GM18870 (cell line): ENCODE results near the gene DYNLT2.
"Not testable (repeated sequence)": the region's sequence is repeated elsewhere in the genome, so short reads cannot be mapped to it uniquely, and the experiment has no call there.

Experiments used
- ATAC-seq: cut with Tn5 transposase; IDR thresholded peaks from one replicate; pipeline ENCODE4 v1.9.1; 2021; ENCODE audit warnings: moderate library complexity; ENCODE audit not compliant: unreplicated experiment

The DYNLT2 gene

GRCh38 chr6:169783971-169784820 lies 32.8 kb upstream of the DYNLT2 start:
- ATAC-seq, result no peak

GRCh38 chr6:169783401-169783800 lies 32.0 kb upstream of the DYNLT2 start:
- ATAC-seq, result no peak

- no peak for ATAC-seq
Measured at GRCh38 chr6:169782966-169783365, 31.6 kb upstream of the DYNLT2 start.

- ATAC-seq, result no peak
Measured at GRCh38 chr6:169780571-169781091, 29.3 kb upstream of the DYNLT2 start.

GRCh38 chr6:169779896-169780295 lies 28.5 kb upstream of the DYNLT2 start:
- no peak for ATAC-seq

GRCh38 chr6:169779092-169779815 lies 27.9 kb upstream of the DYNLT2 start:
- ATAC-seq, result no peak

GRCh38 chr6:169778646-169779045 lies 27.3 kb upstream of the DYNLT2 start:
- ATAC-seq, result no peak

GRCh38 chr6:169777896-169778295 lies 26.5 kb upstream of the DYNLT2 start:
- ATAC-seq, result no peak

GRCh38 chr6:169776379-169776778 lies 25.0 kb upstream of the DYNLT2 start:
- ATAC-seq, result no peak

GRCh38 chr6:169775321-169775720 lies 23.9 kb upstream of the DYNLT2 start:
- no peak for ATAC-seq

- no peak for ATAC-seq
Measured at GRCh38 chr6:169774347-169774746, 23.0 kb upstream of the DYNLT2 start.

- ATAC-seq, result no peak
Measured at GRCh38 chr6:169766921-169767736, 15.8 kb upstream of the DYNLT2 start.

- no peak for ATAC-seq
Measured at GRCh38 chr6:169766232-169766631, 14.9 kb upstream of the DYNLT2 start.

GRCh38 chr6:169765789-169766188 lies 14.4 kb upstream of the DYNLT2 start:
- ATAC-seq, result not testable (repeated sequence)

- ATAC-seq, result no peak
Measured at GRCh38 chr6:169763881-169764280, 12.5 kb upstream of the DYNLT2 start.

GRCh38 chr6:169763308-169763707 lies 11.9 kb upstream of the DYNLT2 start:
- no peak for ATAC-seq

- no peak for ATAC-seq
Measured at GRCh38 chr6:169755162-169755561, 3.8 kb upstream of the DYNLT2 start.

GRCh38 chr6:169752074-169752623 lies 777 bp upstream of the DYNLT2 start:
- ATAC-seq, result no peak

GRCh38 chr6:169746556-169746955 lies 4.8 kb downstream of the DYNLT2 start:
- ATAC-seq, result no peak

- no peak for ATAC-seq
Measured at GRCh38 chr6:169745405-169745804, 6.0 kb downstream of the DYNLT2 start.

- no peak for ATAC-seq
Measured at GRCh38 chr6:169741344-169741743, 10.0 kb downstream of the DYNLT2 start.
